ENCODE measurements around the gene DIRAS3.

GRCh38 chr1:68078647-68079046, 28.2 kb upstream of the DIRAS3 start:
- TF ChIP-seq POLR2A (IDR thresholded peaks at IDR 0.05; ENCODE audit: low read depth) (no peak), CTCF (IDR thresholded peaks at IDR 0.05) (no peak)
